ENCODE data around the gene SOWAHA.
"Not testable (repeated sequence)": the region's sequence is repeated elsewhere in the genome, so short reads cannot be mapped to it uniquely, and the experiment has no call there.

The SOWAHA gene

DNA sequence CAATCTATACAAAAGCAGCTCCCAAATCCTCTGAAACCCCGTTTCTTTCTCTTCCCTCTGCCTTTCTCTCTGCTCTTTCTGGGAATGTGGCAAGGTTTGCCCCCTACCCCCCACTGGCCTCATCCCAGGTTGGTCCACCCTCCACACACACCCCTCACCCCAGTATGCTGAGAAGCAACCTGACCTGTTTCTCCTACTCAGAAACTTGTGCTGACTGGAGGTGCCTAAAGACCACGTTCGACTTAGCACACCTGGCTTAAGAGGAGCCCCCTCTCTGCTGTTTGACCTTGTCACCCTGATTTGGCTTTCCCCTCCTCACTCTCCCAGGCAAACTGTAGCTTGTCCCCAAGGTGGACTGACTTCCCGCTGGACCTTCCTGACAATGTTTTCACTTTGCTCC, 35.0 kb upstream of the SOWAHA start:
- no peak for DNase-seq (ENCODE audit: low spot score)

DNA sequence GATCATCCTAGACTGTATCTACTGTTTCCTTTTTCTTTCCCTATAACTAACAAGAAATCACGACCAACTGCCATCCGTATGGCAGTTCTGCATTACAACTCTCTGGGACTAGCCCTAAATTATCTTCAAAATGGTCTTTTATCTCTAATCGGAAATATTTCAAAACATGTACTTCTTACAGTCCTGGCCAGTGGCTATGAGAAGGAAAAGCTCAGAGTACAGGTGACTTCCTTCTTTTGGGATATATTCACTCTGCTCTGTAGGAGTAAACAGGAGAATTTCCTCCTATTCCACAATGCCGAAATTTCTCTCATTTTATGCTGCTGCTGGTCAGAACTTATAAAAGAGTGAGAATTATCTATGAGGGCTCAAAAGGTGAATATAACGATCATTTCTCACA, 34.2 kb upstream of the SOWAHA start:
- DNase-seq (ENCODE audit: low spot score), result no peak

DNA sequence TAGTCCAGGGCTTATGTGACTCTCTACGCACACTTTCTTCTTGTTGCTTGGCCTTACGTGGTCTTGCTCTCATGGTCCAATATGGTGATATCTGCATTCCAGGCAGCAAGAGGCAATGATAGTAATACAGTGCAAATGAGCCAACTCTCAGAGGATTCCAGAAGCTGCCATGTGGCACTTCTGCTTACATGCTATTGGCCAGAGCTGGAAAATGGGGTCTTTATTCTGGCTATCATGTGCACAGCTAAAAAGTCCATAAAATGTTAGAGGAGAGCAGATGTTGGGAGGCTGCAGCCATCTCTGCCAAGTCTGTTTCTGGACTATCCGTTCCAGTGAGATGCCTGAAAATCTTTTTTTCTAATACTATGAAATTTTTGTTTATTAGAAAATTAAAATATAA, 33.1 kb upstream of the SOWAHA start:
- DNase-seq (ENCODE audit: low spot score), result no peak

DNA sequence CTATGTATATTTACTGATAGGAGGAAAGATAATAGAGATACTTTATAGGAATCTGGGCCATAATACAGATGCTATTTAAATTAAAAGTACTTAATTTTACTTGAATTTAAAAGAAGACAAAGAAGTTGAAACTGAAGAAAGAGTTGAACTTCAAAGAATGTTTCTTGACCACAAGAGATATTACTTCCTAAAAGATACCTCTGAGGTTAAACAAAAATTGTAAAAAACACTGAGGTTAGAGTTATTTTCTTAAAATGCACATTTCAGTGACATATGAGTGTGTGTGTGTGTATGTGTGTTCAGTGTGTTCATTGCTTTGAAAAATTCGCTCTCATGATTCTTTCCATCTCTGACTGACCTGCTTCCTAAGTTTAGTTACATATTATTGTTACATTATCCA, 32.5 kb upstream of the SOWAHA start:
- no peak for DNase-seq (ENCODE audit: low spot score)

DNA sequence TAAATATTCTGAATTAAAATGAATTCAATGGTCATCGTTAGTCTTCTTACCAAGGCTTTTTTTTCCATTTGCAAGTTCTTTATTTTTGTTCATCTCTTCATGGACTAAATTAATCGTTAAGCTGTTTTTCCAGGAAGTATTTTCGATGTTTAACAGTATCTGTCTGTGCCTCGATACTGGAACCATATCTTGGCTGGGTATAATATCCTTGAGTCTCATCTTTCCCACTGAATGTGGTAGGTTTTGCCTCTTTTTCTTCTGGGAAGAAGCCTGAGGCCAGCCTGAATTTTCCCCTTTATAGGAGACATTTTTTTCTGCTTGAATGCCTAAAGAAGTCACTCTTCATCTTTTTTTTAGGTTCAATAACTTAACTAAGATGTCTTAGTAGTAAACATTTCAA, 32.1 kb upstream of the SOWAHA start:
- no peak for DNase-seq (ENCODE audit: low spot score)

DNA sequence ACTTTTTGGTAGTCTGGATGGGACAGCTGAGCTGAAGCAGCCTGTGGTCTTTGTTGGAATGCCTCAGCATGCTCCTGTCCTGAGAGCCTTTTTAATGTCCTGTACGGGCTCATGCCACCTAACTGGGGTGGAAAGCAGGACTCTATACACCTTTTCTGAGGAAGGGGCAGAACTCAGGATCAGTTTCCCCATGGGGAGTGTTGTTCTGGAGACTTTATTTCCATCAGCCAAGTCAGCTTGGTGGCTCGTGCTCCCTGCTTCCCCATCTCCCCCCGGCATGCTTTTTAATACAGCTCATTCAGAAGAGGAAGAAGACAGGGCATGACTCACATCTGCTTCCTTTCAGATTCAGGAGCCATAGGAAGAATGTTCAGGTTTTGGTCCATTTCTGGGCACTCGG, 31.0 kb upstream of the SOWAHA start:
- DNase-seq (ENCODE audit: low spot score), result no peak

DNA sequence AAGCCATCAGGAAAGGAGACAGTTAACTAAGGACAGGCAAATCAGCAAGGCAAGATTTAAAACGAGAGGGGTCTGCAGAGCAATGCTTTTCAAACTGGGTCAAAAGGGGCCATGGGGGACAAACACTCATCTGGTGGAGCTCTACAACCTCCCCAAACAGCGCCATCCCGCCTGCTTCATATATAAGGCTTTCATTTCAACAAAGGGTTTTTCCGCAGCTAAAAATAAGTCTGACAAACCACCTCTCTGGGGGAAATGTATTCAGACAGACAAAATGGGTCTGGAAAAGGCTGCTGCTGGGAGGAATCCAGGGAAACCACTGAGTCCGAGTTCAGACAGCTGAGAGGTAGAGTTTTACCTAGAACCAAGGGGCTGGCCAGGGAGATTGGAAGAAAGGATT, 27.7 kb upstream of the SOWAHA start:
- DNase-seq (ENCODE audit: low spot score), result no peak

DNA sequence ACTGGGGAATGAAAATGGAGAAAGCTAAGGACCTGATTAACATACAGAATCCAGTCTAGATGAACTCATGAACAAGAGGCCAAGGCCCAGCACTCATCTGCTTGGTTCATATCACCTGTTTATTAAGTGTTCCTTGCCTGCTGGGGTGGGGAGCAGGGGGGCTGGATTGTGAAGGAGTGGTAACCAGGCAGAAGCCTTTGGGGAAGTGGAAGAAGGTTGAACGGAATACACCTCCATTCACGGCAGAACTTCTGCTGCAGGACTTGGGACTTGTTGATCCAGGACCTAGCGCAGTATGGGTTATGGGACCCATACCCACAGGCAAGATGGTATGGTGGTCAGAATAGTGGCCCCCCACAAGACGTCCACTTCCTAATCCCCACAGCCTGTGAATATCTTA, 27.2 kb upstream of the SOWAHA start:
- DNase-seq (ENCODE audit: low spot score), result no peak

DNA sequence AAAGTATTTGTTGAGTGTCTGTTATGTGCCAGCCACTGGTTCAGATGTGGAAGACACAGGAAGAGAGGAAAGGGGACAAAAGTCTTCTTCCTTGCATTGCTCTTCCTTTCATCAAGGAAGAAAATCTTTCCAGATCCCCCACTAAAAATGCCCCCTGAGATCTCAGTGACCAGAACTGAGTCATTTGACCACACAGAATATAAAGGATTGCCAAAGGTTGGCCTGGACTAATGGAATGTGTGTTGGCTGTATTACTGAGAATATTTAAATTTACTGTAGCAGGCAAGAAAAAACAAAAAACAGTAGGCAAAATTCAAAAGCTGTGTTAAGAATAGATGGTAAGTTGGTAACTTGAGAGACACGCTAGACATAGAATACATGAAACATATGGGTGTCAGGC, 26.0 kb upstream of the SOWAHA start:
- DNase-seq (ENCODE audit: low spot score), result no peak

DNA sequence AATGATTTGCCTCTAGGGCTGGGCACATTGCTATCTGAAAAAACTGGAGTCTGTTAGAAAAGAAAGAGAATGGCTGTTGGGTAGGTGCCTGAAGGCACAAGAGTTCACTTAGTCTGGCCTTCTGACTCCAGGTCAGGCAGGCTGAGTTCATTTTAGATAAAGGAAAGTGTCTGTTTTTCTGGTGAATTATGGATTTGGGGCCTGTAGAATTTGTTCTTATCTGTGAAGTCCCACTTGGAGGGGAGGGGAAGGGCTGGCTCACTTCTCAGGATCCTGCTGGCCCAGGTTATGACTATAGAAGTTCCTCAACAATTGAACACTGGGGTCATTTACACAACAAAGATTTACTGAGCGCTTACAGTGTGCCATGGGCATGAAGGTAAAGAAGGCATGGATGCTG, 24.6 kb upstream of the SOWAHA start:
- DNase-seq (ENCODE audit: low spot score), result no peak

DNA sequence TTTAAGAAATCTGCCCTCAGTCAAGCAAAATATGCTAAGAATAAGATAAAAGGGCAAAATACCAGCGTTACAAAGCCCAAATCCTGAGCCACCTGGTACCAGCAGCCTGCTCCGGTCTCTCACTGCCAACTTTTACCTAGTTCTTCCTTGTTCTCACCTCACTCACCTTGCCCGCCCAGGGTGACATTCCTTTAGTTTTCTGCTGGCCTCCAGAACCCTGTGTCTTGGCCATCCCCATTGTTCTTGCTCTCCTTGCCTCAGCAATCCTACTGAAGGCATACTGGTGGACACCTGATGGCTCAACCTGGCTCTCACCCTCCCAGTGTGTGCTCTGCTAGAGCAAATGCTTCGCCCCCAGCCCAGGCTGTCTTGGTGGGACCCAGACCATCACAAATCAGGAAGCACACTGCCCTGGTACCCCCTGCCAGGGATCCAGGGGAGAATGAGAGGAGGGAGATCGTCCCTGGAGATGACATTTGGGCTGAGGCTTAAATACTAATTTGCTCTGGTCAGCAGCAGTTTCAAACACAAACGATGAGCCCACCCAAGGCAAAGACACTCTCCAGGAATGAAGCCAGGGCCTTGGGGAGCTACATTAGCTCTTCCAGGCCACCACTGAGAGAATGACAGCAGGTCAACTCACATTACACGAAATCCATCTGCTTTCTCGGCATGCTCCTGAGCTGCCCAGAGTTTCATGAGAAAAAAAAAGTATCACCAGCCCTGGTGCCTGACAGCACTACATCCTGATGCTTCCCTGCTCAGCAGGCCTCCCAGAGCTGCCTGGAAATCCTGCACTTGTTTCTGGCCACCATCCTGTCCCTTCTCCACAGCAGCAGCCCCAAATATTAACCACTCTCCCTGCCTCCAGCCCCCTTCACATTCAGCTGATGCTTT, 23.9 kb upstream of the SOWAHA start:
- no peak for DNase-seq (ENCODE audit: low spot score)

DNA sequence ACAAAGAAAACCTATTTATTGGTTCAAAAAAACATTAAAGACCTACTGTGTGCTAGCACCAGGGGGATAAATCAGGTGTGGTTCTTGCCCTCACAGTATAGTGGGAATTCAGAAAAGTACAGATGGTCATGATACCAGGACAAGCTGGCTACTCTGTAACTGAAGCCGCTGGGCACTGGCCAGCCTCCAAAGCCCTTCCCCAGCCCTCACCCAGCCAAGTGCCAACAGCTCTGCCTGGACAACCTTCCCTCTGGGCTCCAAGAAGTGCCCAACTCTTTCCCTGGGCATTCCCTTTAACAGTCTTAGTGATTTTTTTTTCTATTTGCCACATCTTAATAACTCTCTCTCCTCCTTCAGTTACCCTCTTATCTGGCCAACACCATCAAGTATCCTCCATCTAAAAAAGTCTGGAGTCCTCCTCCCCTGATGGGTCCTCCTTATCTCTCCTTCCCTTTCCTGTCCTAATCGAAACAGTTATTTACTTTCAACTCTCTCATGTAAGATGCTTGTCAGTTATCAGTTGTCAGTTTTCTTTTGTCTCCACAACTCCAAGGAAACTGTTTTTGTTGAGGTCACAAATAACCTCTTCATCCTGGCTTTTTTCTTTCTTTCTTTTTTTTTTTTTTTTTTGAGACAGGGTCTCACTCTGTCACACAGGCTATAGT, 22.8 kb upstream of the SOWAHA start:
- DNase-seq (ENCODE audit: low spot score), result no peak

DNA sequence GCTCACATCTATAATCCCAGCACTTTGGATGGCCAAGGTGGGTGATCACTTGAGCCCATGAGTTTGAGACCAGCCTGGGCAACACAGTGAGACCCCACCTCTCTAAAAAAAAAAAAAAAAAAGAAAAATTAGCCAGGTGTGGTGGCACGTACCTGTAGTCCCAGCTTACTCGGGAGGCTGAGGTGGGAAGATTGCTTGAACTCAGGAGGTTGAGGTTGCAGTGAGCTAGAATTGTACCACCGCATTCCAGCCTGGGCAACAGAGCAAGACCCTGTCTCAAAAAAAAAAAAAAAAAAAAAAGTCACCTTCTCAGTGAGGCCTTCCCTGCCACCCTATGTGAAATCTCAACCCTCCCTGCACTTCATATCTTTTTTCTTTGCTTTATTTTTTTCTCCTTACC, 22.1 kb upstream of the SOWAHA start:
- DNase-seq (ENCODE audit: low spot score), result no peak

DNA sequence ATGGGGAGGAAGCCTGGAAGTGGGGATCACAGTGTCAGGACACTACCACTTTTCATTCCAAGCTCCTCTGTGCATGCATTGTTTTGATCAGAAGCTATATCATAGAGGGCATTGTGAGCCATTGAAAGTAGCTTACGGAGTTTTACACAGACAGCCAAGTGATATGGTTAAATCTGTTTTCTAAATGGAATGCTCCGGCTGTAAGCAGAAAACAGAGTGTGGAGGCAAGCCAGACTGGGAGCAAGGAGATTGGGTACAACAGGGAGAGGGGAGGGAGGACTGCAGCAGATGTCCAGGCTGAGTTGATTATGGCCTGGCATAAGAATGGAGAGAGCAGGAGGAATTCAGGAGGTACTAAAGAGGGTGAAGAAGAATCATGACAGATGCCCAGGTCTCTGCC, 15.5 kb upstream of the SOWAHA start:
- DNase-seq (ENCODE audit: low spot score), result no peak

DNA sequence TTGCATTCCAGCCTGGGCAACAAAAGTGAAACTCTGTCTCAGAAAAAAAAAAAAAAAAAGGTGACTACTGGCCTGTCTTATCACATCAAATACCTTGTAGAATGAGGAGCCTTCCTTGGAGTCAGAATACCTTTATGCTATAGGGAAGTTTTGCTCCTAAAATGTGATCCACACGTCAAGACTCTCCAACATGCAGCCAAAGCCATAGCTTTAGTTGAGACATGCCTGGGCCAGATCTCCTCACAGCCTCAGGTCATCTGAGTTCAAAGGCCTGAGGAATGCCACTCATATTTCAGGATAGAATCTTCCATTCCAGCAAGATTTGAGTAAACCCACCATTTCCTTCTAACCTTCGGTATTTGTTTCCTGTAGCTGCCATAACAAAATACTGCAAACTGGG, 13.7 kb upstream of the SOWAHA start:
- no peak for DNase-seq (ENCODE audit: low spot score)

DNA sequence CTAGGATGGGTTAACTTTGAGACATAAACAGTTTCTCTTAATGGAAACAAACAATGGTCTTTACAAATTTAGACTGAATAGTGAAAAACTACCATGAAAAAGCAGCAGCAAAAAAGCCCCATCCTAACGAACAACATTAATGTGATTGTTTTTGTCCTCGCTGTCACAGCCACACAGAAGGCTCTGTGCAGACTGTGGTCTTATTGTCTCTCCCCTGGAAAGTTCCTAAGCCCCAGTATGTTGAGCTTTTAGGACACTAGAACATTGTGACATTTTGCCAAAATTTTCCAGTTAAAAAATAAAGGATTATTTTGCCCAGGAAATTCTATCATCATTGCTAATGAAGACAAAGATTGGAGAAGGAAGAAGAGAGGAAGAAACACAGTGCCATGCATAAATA, 12.6 kb upstream of the SOWAHA start:
- no peak for DNase-seq (ENCODE audit: low spot score)

DNA sequence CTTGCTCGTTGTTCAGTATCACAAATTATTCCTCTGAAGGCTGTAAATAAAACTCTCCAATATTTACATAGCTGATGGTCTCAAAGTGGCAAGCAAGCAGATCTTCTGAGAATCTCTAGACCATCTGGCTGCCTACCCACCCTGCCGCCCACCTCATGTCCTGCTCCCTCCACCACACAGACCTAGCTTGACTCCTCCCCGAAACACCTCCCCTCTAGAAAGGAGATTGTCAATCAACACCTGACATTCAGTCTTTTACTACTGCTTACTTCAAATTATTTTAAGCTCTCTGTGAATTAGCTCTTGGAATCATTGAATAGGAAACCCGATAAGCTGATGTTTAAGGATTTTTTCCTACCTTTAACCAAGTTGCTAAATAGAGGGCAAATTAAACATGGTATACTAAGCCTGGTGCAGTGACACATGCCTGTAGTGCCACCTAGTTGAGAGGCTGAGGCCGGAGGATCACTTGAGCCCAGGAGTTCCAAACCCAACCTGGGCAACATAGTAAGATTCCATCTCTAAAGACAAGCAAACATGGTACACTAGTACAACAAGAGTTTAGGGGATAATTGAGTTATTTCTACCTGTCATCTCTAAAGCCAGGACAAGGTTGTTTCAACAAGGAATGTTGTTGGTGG, 10.9 kb upstream of the SOWAHA start:
- DNase-seq (ENCODE audit: low spot score), result no peak

DNA sequence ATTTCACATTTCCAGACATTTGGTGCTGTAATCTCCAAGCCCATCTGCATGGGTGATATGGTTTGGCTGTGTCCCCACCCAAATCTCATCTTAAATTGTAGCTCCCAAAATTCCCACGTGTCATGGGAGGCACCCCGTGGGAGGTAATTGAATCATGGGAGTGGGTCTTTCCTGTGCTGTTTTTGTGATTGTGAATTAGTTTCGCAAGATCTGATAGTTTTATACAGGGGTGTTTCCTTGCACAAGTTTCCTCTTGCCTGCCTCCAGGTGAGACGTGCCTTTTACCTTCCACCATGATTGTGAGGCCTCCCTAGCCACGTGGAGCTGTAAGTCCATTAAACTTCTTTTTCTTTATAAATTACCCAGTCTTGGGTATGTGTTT, 10.4 kb upstream of the SOWAHA start:
- DNase-seq (ENCODE audit: low spot score), result not testable (repeated sequence)

DNA sequence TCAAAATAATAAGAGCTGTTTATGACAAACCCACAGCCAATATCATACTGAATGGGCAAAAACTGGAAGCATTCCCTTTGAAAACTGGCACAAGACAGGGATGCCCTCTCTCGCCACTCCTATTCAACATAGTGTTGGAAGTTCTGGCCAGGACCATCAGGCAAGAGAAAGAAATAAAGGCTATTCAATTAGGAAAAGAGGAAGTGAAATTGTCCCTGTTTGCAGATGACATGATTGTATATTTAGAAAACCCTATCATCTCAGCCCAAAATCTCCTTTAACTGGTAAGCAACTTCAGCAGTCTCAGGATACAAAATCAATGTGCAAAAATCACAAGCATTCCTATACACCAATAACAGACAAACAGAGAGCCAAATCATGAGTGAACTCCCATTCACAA, 8.9 kb upstream of the SOWAHA start:
- not testable (repeated sequence) for DNase-seq (ENCODE audit: low spot score)

DNA sequence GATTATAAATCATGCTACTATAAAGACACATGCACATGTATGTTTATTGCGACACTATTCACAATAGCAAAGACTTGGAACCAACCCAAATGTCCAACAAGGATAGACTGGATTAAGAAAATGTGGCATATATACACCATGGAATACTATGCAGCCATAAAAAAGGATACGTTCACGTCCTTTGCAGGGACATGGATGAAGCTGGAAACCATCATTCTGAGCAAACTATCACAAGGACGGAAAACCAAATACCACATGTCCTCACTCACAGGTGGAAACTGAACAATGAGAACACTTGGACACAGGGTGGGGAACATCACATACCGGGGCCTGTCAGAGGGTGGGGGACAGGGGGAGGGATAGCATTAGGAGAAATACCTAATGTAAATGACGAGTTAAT, 7.2 kb upstream of the SOWAHA start:
- not testable (repeated sequence) for DNase-seq (ENCODE audit: low spot score)

DNA sequence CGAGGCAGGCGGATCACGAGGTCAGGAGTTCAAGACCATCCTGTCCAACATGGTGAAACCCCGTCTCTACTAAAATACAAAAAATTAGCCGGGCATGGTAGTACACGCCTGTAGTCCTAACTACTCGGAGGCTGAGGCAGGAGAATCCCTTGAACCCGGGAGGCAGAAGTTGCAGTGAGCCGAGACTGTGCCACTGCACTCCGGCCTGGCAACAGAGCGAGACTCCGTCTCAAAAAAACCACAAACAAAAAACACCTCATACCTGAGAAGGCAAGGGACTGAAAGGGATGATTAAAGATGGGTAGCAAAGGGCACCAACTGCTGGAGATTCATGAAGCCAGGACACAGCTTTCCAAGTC, 6.3 kb upstream of the SOWAHA start:
- not testable (repeated sequence) for DNase-seq (ENCODE audit: low spot score)

DNA sequence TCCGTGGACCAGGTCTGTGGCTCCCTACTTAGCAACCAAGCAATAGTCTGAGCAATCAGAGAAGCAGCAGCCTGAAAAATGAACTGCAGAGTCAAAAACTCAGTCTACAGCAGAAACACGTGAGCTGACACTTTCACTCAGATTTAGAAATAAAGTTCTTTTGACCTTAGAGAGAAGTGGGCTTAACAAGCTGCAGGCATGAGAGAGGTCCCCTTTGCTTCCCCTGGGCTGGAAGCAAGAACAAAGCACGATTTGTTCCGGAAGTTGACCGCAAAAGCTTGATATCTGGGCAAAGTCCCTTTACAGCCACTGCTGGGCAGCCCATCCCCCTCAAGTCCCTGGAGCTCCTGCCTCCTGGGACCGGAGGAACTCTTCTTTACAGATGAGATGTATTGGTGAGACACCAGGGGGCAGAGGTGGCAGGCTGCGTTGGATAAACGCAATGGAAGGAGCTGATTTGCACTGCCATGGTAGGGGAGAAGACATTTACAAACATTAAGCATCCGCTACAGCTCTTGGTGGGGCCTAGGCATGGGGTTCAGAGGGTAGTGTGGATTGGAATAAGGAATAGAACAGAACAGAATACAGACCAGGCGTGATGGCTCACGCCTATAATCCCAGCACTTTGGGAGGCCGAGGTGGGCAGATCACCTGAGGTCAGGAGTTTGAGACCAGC, 5.8 kb upstream of the SOWAHA start:
- DNase-seq (ENCODE audit: low spot score), result peak; percentile 92

DNA sequence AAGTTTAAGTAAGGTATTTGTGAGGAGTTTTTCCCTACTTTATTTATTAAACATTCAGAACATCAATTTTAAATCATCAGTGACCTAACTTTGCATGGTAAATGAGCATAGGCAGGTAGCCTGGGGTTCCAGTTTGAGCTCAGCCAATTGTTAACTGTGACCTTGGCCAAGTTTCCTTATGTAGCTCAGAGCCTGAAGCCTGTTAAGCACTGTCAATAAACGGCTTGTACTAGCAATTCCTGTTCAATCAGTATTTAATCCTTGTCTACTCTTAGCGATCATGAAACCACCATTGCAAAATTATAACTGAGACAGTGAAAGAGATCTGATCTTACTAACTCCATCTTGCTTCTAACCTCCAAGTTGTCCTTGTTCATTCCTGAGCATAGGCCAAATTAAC, 4.7 kb upstream of the SOWAHA start:
- DNase-seq (ENCODE audit: low spot score), result no peak
